HG03280 (cell line): ENCODE results near the gene IRF2BP2.
"Not testable (repeated sequence)": the region's sequence is repeated elsewhere in the genome, so short reads cannot be mapped to it uniquely, and the experiment has no call there.

Experiments
- ATAC-seq: cut with Tn5 transposase; IDR thresholded peaks from one replicate; pipeline ENCODE4 v1.9.1; 2021; ENCODE audit warnings: mild to moderate bottlenecking, moderate library complexity; ENCODE audit not compliant: unreplicated experiment

Gene IRF2BP2

GRCh38 chr1:234634922-234635321 lies 24.9 kb upstream of the IRF2BP2 start:
- not testable (repeated sequence) for ATAC-seq

GRCh38 chr1:234634387-234634786 lies 24.4 kb upstream of the IRF2BP2 start:
- ATAC-seq, result no peak

GRCh38 chr1:234633246-234634003 lies 23.4 kb upstream of the IRF2BP2 start:
- no peak for ATAC-seq

GRCh38 chr1:234632225-234632624 lies 22.2 kb upstream of the IRF2BP2 start:
- no peak for ATAC-seq

GRCh38 chr1:234631721-234632125 lies 21.7 kb upstream of the IRF2BP2 start:
- no peak for ATAC-seq

GRCh38 chr1:234629026-234629425 lies 19.0 kb upstream of the IRF2BP2 start:
- ATAC-seq, result no peak

GRCh38 chr1:234628089-234628488 lies 18.1 kb upstream of the IRF2BP2 start:
- no peak for ATAC-seq

GRCh38 chr1:234627009-234627950 lies 17.3 kb upstream of the IRF2BP2 start:
- ATAC-seq, result no peak

- no peak for ATAC-seq
Observed at GRCh38 chr1:234626391-234626790, 16.4 kb upstream of the IRF2BP2 start.

- no peak for ATAC-seq
Observed at GRCh38 chr1:234624724-234625117, 14.7 kb upstream of the IRF2BP2 start.

- no peak for ATAC-seq
Observed at GRCh38 chr1:234621657-234622335, 11.8 kb upstream of the IRF2BP2 start.

- ATAC-seq, result no peak
Observed at GRCh38 chr1:234621127-234621468, 11.1 kb upstream of the IRF2BP2 start.

- no peak for ATAC-seq
Observed at GRCh38 chr1:234620272-234621126, 10.5 kb upstream of the IRF2BP2 start.

GRCh38 chr1:234619794-234620247 lies 9.8 kb upstream of the IRF2BP2 start:
- ATAC-seq, result no peak

- ATAC-seq, result no peak
Observed at GRCh38 chr1:234619071-234619480, 9.1 kb upstream of the IRF2BP2 start.

GRCh38 chr1:234618737-234619049 lies 8.7 kb upstream of the IRF2BP2 start:
- no peak for ATAC-seq

GRCh38 chr1:234617986-234618736 lies 8.2 kb upstream of the IRF2BP2 start:
- ATAC-seq, result no peak

GRCh38 chr1:234617131-234617985 lies 7.4 kb upstream of the IRF2BP2 start:
- ATAC-seq, result no peak

GRCh38 chr1:234616644-234617043 lies 6.7 kb upstream of the IRF2BP2 start:
- no peak for ATAC-seq
